HepG2 (cell line): ENCODE data around the gene CYP4F12. TPM values are rescaled to one million over a fixed set of nuclear protein-coding genes. Genes with fewer than 3 reads are reported as not detected.

Experiments
- ATAC-seq: fragments of 200-7000 bp; cut with Tn5 transposase; 3 replicates; pipeline ENCODE4 v1.9.1; 2020; ENCODE audit warnings: mild to moderate bottlenecking, moderate library complexity
- BruUV-seq: library from RNA; stranded (reverse); fragments of 400-500 nt; replicated peaks from 2 replicates; lab custom pipeline; 2021; lab: Mats Ljungman, UMichigan
- CTCF ChIA-PET: fragments of 300-600 bp; formaldehyde crosslinking; extraction: SDS; loops from one replicate; lab custom pipeline; 2021; ENCODE audit warnings: low total read pairs, inconsistent platforms, low intra/inter-chr PET ratio; lab: Yijun Ruan, JAX
- POLR2A ChIA-PET: fragments of 350-600 bp; sonication (Branson Sonifier 250); formaldehyde crosslinking; loops from one replicate; lab custom pipeline; 2020; ENCODE audit warnings: antibody characterized with exemption, inconsistent platforms; lab: Yijun Ruan, JAX
- DNase-seq: peaks from one replicate; pipeline ENCODE4 v3.0.0-alpha.2; 2015; ENCODE audit warnings: low spot score
- FAIRE-seq: peaks from 3 replicates; lab custom pipeline; 2011; peaks lifted over from hg19 to GRCh38; lab: Jason Lieb, UNC
- H2AFZ ChIP-seq: one replicate; pipeline ENCODE4 v1.6.1; 2011; ENCODE audit warnings: low read length, inconsistent platforms
- H3K27ac ChIP-seq: fragments of 300-600 bp; 3 replicates; pipeline ENCODE4 v1.8.0; 2011; ENCODE audit warnings: mixed run types, mild to moderate bottlenecking, mixed read lengths, low read length, inconsistent platforms; ENCODE audit not compliant: insufficient read depth; ENCODE audit errors: extremely low read length
- H3K27me3 ChIP-seq, 2 experiments: fragments of 200-600 bp in 1 of 2; 2 replicates in 1 of 2; 3 replicates in 1 of 2; pipeline versions ENCODE4 v1.6.0 to v1.8.0; 2011; ENCODE audit warnings: low read length in 2 of 2, mild to moderate bottlenecking in 2 of 2, moderate library complexity in 2 of 2, inconsistent platforms in 1 of 2; ENCODE audit not compliant: insufficient read depth in 2 of 2, control insufficient read depth in 1 of 2
- H3K36me3 ChIP-seq, 2 experiments: fragments of 200-600 bp in 1 of 2; replicated peaks in 1 of 2; 2 replicates in 1 of 2; 3 replicates in 1 of 2; pipeline versions ENCODE4 v1.5.1 to v1.8.0; 2011; ENCODE audit warnings: low read length in 2 of 2, inconsistent platforms in 1 of 2; ENCODE audit not compliant: insufficient read depth in 2 of 2, control insufficient read depth in 1 of 2
- H3K4me1 ChIP-seq: 2 replicates; pipeline ENCODE4 v1.5.1; 2012; ENCODE audit warnings: low read length, inconsistent platforms; ENCODE audit not compliant: insufficient read depth
- H3K4me2 ChIP-seq: 2 replicates; pipeline ENCODE4 v1.6.0; 2011; ENCODE audit warnings: low read depth, low read length, inconsistent platforms
- H3K4me3 ChIP-seq, 3 experiments: fragments of 200-600 bp in 1 of 3; sonication (generic), shearing (Covaris generic) in 1 of 3; replicated peaks in 1 of 3; 2 replicates each; pipeline ENCODE4 v1.5.1; 2011 to 2016; ENCODE audit warnings: low read length in 3 of 3, inconsistent platforms in 2 of 3, low read depth in 2 of 3, mild to moderate bottlenecking in 2 of 3, control low read depth in 1 of 3, mixed read lengths in 1 of 3; ENCODE audit not compliant: insufficient read depth in 1 of 3
- H3K79me2 ChIP-seq: one replicate; pipeline ENCODE4 v1.6.1; 2011; ENCODE audit warnings: low read length, inconsistent platforms; ENCODE audit not compliant: insufficient read depth
- H3K9ac ChIP-seq: 2 replicates; pipeline ENCODE4 v1.6.0; 2011; ENCODE audit warnings: mild to moderate bottlenecking, low read depth, low read length, inconsistent platforms; ENCODE audit not compliant: insufficient read depth
- H3K9me3 ChIP-seq: 2 replicates; pipeline ENCODE4 v1.5.1; 2012; ENCODE audit warnings: mild to moderate bottlenecking, low read length
- H4K20me1 ChIP-seq: 2 replicates; pipeline ENCODE4 v1.6.0; 2011; ENCODE audit warnings: inconsistent platforms, mild to moderate bottlenecking, low read length, moderate library complexity; ENCODE audit not compliant: insufficient read depth
- ATF7 ChIP-seq, 2 experiments: fragments of 450-650 bp in 1 of 2; sonication (generic) in 1 of 2; formaldehyde crosslinking in 1 of 2; IDR thresholded peaks; 2 replicates each; pipeline versions ENCODE4 v1.4.0 to v1.6.1; 2016 to 2020; ENCODE audit warnings: antibody characterized with exemption in 1 of 2, mild to moderate bottlenecking in 1 of 2, missing genetic modification reagents in 1 of 2
- CHD2 ChIP-seq: IDR thresholded peaks from 2 replicates; pipeline ENCODE4 v1.6.1; 2011; ENCODE audit warnings: low read depth, low read length, improper control_type of control experiment
- DMAP1 ChIP-seq: IDR thresholded peaks from 2 replicates; pipeline ENCODE4 v1.6.1; 2016
- GTF3A ChIP-seq: sonication (generic); formaldehyde crosslinking; conservative IDR thresholded peaks from 2 replicates; pipeline ENCODE4 v1.4.0; 2020; ENCODE audit warnings: mild to moderate bottlenecking, missing genetic modification reagents
- HHEX ChIP-seq: IDR thresholded peaks from 2 replicates; pipeline ENCODE4 v1.6.1; 2016; ENCODE audit warnings: control low read depth
- HOXA5 ChIP-seq: sonication (generic); formaldehyde crosslinking; IDR thresholded peaks from 2 replicates; pipeline ENCODE4 v1.4.0; 2020; ENCODE audit warnings: missing genetic modification reagents
- KDM5B ChIP-seq: sonication (generic); formaldehyde crosslinking; IDR thresholded peaks from 2 replicates; pipeline ENCODE4 v1.4.0; 2020; ENCODE audit warnings: missing genetic modification reagents, mild to moderate bottlenecking, borderline replicate concordance
- MIXL1 ChIP-seq: IDR thresholded peaks from 2 replicates; pipeline ENCODE4 v1.6.1; 2016
- NR1H2 ChIP-seq: sonication (generic); formaldehyde crosslinking; IDR thresholded peaks from 2 replicates; pipeline ENCODE4 v1.8.1; 2022; ENCODE audit warnings: low read depth, missing genetic modification reagents, borderline replicate concordance
- PAXIP1 ChIP-seq: sonication (generic); formaldehyde crosslinking; conservative IDR thresholded peaks from 2 replicates; pipeline ENCODE4 v1.4.0; 2020; ENCODE audit warnings: mild to moderate bottlenecking, missing genetic modification reagents, moderate library complexity
- RARG ChIP-seq: sonication (generic); formaldehyde crosslinking; IDR thresholded peaks from 2 replicates; pipeline ENCODE4 v1.4.0; 2020; ENCODE audit warnings: low read depth, mild to moderate bottlenecking, missing genetic modification reagents
- SALL1 ChIP-seq: sonication (generic); formaldehyde crosslinking; IDR thresholded peaks from 2 replicates; pipeline ENCODE4 v1.8.0; 2022; ENCODE audit warnings: mild to moderate bottlenecking, missing genetic modification reagents
- THAP11 ChIP-seq: IDR thresholded peaks from 2 replicates; pipeline ENCODE4 v1.6.1; 2016; ENCODE audit warnings: missing biosample characterization, missing genetic modification reagents
- TOPORS ChIP-seq: sonication (generic); formaldehyde crosslinking; IDR thresholded peaks from 2 replicates; pipeline ENCODE4 v1.8.0; 2023; ENCODE audit warnings: mild to moderate bottlenecking, missing genetic modification reagents
- ZBTB20 ChIP-seq: sonication (generic); formaldehyde crosslinking; IDR thresholded peaks from 2 replicates; pipeline ENCODE4 v1.8.1; 2023; ENCODE audit warnings: missing genetic modification reagents, low read depth, mild to moderate bottlenecking, borderline replicate concordance
- ZNF543 ChIP-seq: sonication (generic); formaldehyde crosslinking; IDR thresholded peaks from 2 replicates; pipeline ENCODE4 v1.4.0; 2020; ENCODE audit warnings: mild to moderate bottlenecking, missing genetic modification reagents
- ZNF605 ChIP-seq: sonication (generic); formaldehyde crosslinking; IDR thresholded peaks from 2 replicates; pipeline ENCODE4 v1.8.0; 2022; ENCODE audit warnings: mild to moderate bottlenecking, missing genetic modification reagents
- ZNF704 ChIP-seq: sonication (generic); formaldehyde crosslinking; IDR thresholded peaks from 2 replicates; pipeline ENCODE4 v1.8.1; 2023; ENCODE audit warnings: mild to moderate bottlenecking, inconsistent platforms, moderate library complexity, missing genetic modification reagents, borderline replicate concordance
- WGBS: methylation state at CpG from one replicate; pipeline ENCODE4 v1.1.6; 2017; ENCODE audit warnings: low lambda C conversion rate; 5-methylcytosine and 5-hydroxymethylcytosine counted together
- in situ Hi-C: cut with HindIII; loops from 2 replicates; pipeline ENCODE4 v1.10.0; 2017; ENCODE audit warnings: low pct_unique_long_range_greater_than_20kb; ENCODE audit not compliant: extremely low pct_ligation_motif_present
- intact Hi-C: fragments of 100-400 bp; cut with micrococcal nuclease; formaldehyde crosslinking; loops from one replicate; pipeline ENCODE4 v1.10.0; 2022; ENCODE audit not compliant: unreplicated experiment
- polyA plus RNA-seq, 8 experiments: library from polyadenylated mRNA; depleted of rRNA in 3 of 8; stranded (reverse) in 7 of 8; unstranded in 1 of 8; fragments of >200 nt; fragmentation: Illumina TruSeq in 4 of 8; extraction: Trizol in 4 of 8; gene quantifications; 2 replicates each; pipeline versions ENCODE4 v1.2.1 to v1.2.3, GENCODE V29; 2011 to 2016; ENCODE audit warnings: low read depth in 4 of 8, missing spikeins in 1 of 8, mixed read lengths in 1 of 8; ENCODE audit not compliant: insufficient read depth in 1 of 8
- total RNA-seq, 5 experiments: library from RNA; depleted of rRNA; stranded (reverse); fragments of >200 nt; fragmentation: Illumina TruSeq; extraction: Trizol; gene quantifications; 2 replicates each; pipeline ENCODE4 v1.2.3, GENCODE V29; 2016; ENCODE audit warnings: low read depth in 1 of 5

The CYP4F12 gene
- total and polyA plus RNA-seq, 2 of the 13 experiments (the other 11 are each of a cell fraction or from before 2014, with no cell fraction given): 29.9 to 30.8 TPM

GRCh38 chr19:15680478-15681322, 7.8 kb downstream of the CYP4F12 start (continued):
- TF ChIP-seq HHEX (CRISPR knock-in tag): 0 out of 2 replicates have a peak, but pooled peaks have one; percentile 22
- 0 out of 2 replicates have a peak, but pooled peaks have one; percentile 37 for TF ChIP-seq HOXA5 (CRISPR knock-in tag)
- peak; percentile 93 for TF ChIP-seq ATF7 (IDR thresholded peaks at IDR 0.05)
- TF ChIP-seq ATF7 (CRISPR knock-in tag; IDR thresholded peaks at IDR 0.05): peak; percentile 70; the same call in 1 of the 2 replicates
- 0 out of 2 replicates have a peak, but pooled peaks have one; percentile 29 for TF ChIP-seq ZNF543
- TF ChIP-seq ZBTB20 (CRISPR knock-in tag): peak; percentile 36; the same call in 1 of the 2 replicates
- TF ChIP-seq TOPORS (CRISPR knock-in tag): no peak
- no peak for TF ChIP-seq DMAP1 (CRISPR knock-in tag)
- 0 out of 2 replicates have a peak, but pooled peaks have one; percentile 48 for TF ChIP-seq RARG (CRISPR knock-in tag)
- TF ChIP-seq ZNF605 (CRISPR knock-in tag): peak; percentile 33; the same call in 1 of the 2 replicates
- no peak for TF ChIP-seq MIXL1 (CRISPR knock-in tag)
- no peak for TF ChIP-seq GTF3A (CRISPR knock-in tag)
- no peak for TF ChIP-seq ZNF704 (CRISPR knock-in tag)

GRCh38 chr19:15683411-15683810, 10.5 kb downstream of the CYP4F12 start:
- in situ Hi-C loops (no loop called here), intact Hi-C loops (no loop called here)
- DNase-seq (no peak), ATAC-seq (no peak), FAIRE-seq (no peak)
- Histone ChIP-seq H3K9me3 (no peaks in the 10 kb centered on the region), H3K27me3 (no peaks in the 10 kb centered on the region), H3K9ac (no peak overlapping the region), H2AFZ (no peak overlapping the region), H3K36me3 (peaks cover 6 to 36% of the 10 kb centered on the region in 2 experiments), H3K4me1 (peaks cover 40% of the 10 kb centered on the region), H3K4me2 (no peak overlapping the region), H3K4me3 (no peak overlapping the region), H3K27ac (no peak overlapping the region), H3K79me2 (no peaks in the 10 kb centered on the region), H4K20me1 (no peaks in the 10 kb centered on the region)
- POLR2A ChIA-PET: interaction anchor here (2.5 kb wide), 1 partner anchor 11 kb away, joined by 12 read pairs; the partner anchor contains the start of gene CYP4F12
- no TSS peak for BruUV-seq
- TF ChIP-seq SALL1 (no peak), PAXIP1 (no peak), NR1H2 (CRISPR knock-in tag) (no peak), CHD2 (no peak), THAP11 (CRISPR knock-in tag) (no peak), KDM5B (CRISPR knock-in tag) (no peak)
- CTCF ChIA-PET: no interaction called here
- WGBS: 98% methylated on average over 10 of the region's 10 CpGs
